Keratinocyte (primary cell): ENCODE measurements around the gene CDKAL1. TPM values are rescaled to one million over a fixed set of nuclear protein-coding genes. Genes with fewer than 3 reads are reported as not detected.

Experiments used
- DNase-seq: peaks from one replicate; pipeline ENCODE4 v3.0.0-alpha.2; 2011; ENCODE audit warnings: low read depth, missing footprints, low spot score
- FAIRE-seq: peaks from 2 replicates; lab custom pipeline; 2011; peaks lifted over from hg19 to GRCh38; lab: Jason Lieb, UNC
- H2AFZ ChIP-seq: 2 replicates; pipeline ENCODE4 v1.6.0; 2012; ENCODE audit warnings: low read length, control low read depth, inconsistent platforms; ENCODE audit not compliant: control insufficient read depth
- H3K27ac ChIP-seq: 2 replicates; pipeline ENCODE4 v1.5.1; 2011; ENCODE audit warnings: low read length; ENCODE audit not compliant: control insufficient read depth, insufficient read depth
- H3K27me3 ChIP-seq: 3 replicates; pipeline ENCODE4 v1.6.0; 2011; ENCODE audit warnings: low read length; ENCODE audit not compliant: control insufficient read depth, insufficient read depth; ENCODE audit errors: extremely low read depth
- H3K36me3 ChIP-seq, 2 experiments: 2 replicates in 1 of 2; 3 replicates in 1 of 2; pipeline ENCODE4 v1.5.1; 2011; ENCODE audit warnings: low read length in 2 of 2, mild to moderate bottlenecking in 1 of 2; ENCODE audit not compliant: control insufficient read depth in 2 of 2, insufficient read depth in 2 of 2; ENCODE audit errors: extremely low read depth in 1 of 2
- H3K4me1 ChIP-seq: 3 replicates; pipeline ENCODE4 v1.5.1; 2011; ENCODE audit warnings: low read length; ENCODE audit not compliant: control insufficient read depth, insufficient read depth; ENCODE audit errors: extremely low read depth
- H3K4me2 ChIP-seq: 3 replicates; pipeline ENCODE4 v1.6.0; 2011; ENCODE audit warnings: low read depth, low read length; ENCODE audit not compliant: control insufficient read depth, insufficient read depth; ENCODE audit errors: extremely low read depth
- H3K4me3 ChIP-seq, 3 experiments: fragments of 200-600 bp in 1 of 3; sonication (generic) in 1 of 3; 2 replicates in 2 of 3; 3 replicates in 1 of 3; pipeline ENCODE4 v1.5.1; 2011 to 2016; ENCODE audit warnings: low read length in 3 of 3, mild to moderate bottlenecking in 3 of 3, control low read depth in 2 of 3, inconsistent platforms in 1 of 3, low read depth in 1 of 3, mixed read lengths in 1 of 3, mixed run types in 1 of 3, moderate library complexity in 1 of 3; ENCODE audit not compliant: control insufficient read depth in 2 of 3, insufficient read depth in 2 of 3; ENCODE audit errors: extremely low read depth in 1 of 3
- H3K79me2 ChIP-seq: 2 replicates; pipeline ENCODE4 v1.6.0; 2012; ENCODE audit warnings: low read length; ENCODE audit not compliant: control insufficient read depth, insufficient read depth
- H3K9ac ChIP-seq: 3 replicates; pipeline ENCODE4 v1.6.0; 2011; ENCODE audit warnings: low read length; ENCODE audit not compliant: control insufficient read depth, insufficient read depth; ENCODE audit errors: extremely low read depth
- H3K9me1 ChIP-seq: 3 replicates; pipeline ENCODE4 v1.6.0; 2011; ENCODE audit warnings: low read length; ENCODE audit not compliant: control insufficient read depth, insufficient read depth; ENCODE audit errors: extremely low read depth
- H3K9me3 ChIP-seq: 2 replicates; pipeline ENCODE4 v1.5.1; 2012; ENCODE audit warnings: low read depth, low read length; ENCODE audit not compliant: control insufficient read depth
- H4K20me1 ChIP-seq: 3 replicates; pipeline ENCODE4 v1.6.0; 2011; ENCODE audit warnings: low read length; ENCODE audit not compliant: control insufficient read depth, insufficient read depth; ENCODE audit errors: extremely low read depth
- CTCF ChIP-seq, 3 experiments: IDR thresholded peaks in 1 of 3; conservative IDR thresholded peaks in 1 of 3; optimal IDR thresholded peaks in 1 of 3; 2 replicates in 2 of 3; 3 replicates in 1 of 3; pipeline versions ENCODE3 to v1.5.1; 2011; ENCODE audit warnings: low read length in 3 of 3, mild to moderate bottlenecking in 3 of 3, moderate library complexity in 2 of 3, control low read depth in 1 of 3, inconsistent platforms in 1 of 3; ENCODE audit not compliant: insufficient read depth in 2 of 3; ENCODE audit errors: extremely low read depth in 1 of 3
- EZH2 ChIP-seq: IDR thresholded peaks from one replicate; pipeline ENCODE4 v1.6.1; 2012; ENCODE audit warnings: inconsistent platforms, mild to moderate bottlenecking, low read length, moderate library complexity
- dilution Hi-C: fragments of 300-500 bp; cut with MboI; formaldehyde crosslinking; loops from one replicate; pipeline ENCODE4 v1.7.0; 2020; ENCODE audit warnings: low sequenced_read_pairs; ENCODE audit not compliant: extremely low pct_ligation_motif_present
- polyA plus RNA-seq, 5 experiments: library from polyadenylated mRNA; depleted of rRNA in 3 of 5; stranded (reverse) in 3 of 5; stranded (forward) in 1 of 5; unstranded in 1 of 5; fragments of >200 nt; gene quantifications; 1 replicate in 1 of 5; 2 replicates in 3 of 5; 3 replicates in 1 of 5; pipeline versions ENCODE4 v1.2.1 to v1.2.3, GENCODE V29; 2011 to 2012; ENCODE audit warnings: missing spikeins in 2 of 5, low read depth in 1 of 5, low replicate concordance in 1 of 5

Gene CDKAL1
- polyA plus RNA-seq, 1 donor (not counting 4 experiments of a cell fraction or from before 2014, with no cell fraction given): 5.6 TPM

- Histone ChIP-seq H3K4me1 (no peaks in the 10 kb centered on the region), H3K9me3 (no peaks in the 10 kb centered on the region), H3K4me3 (no peak overlapping the region), H2AFZ (no peak overlapping the region), H3K27ac (no peak overlapping the region), H4K20me1 (no peaks in the 10 kb centered on the region), H3K9ac (no peak overlapping the region), H3K4me2 (no peak overlapping the region), H3K27me3 (no peaks in the 10 kb centered on the region), H3K9me1 (no peaks in the 10 kb centered on the region), H3K79me2 (no peaks in the 10 kb centered on the region), H3K36me3 (no peaks in the 10 kb centered on the region)
- FAIRE-seq: no peak
- TF ChIP-seq CTCF (optimal IDR thresholded peaks at IDR 0.05 in 1 of 3, IDR thresholded peaks at IDR 0.05 in 1 of 3, conservative IDR thresholded peaks at IDR 0.05 in 1 of 3; ENCODE audit: extremely low read depth in 1 of 3, insufficient read depth in 2 of 3, low read length in 3 of 3) (no peak), EZH2 (no peak)
- no peak for DNase-seq
- dilution Hi-C loops: no loop called here
Observed at GRCh38 chr6:20991910-20992309, 457.7 kb downstream of the CDKAL1 start.

- H3K36me3 ChIP-seq: no peaks in the 10 kb centered on the region
- no peak for DNase-seq
- H3K4me3 ChIP-seq: no peak overlapping the region
- no peak for FAIRE-seq
- no peaks in the 10 kb centered on the region for H3K9me1 ChIP-seq
- no peaks in the 10 kb centered on the region for H3K79me2 ChIP-seq
- H3K27ac ChIP-seq: no peak overlapping the region
- H2AFZ ChIP-seq: no peak overlapping the region
- H3K4me2 ChIP-seq: no peak overlapping the region
- H4K20me1 ChIP-seq: no peaks in the 10 kb centered on the region
- dilution Hi-C loops: no loop called here
- TF ChIP-seq EZH2 (no peak), CTCF (optimal IDR thresholded peaks at IDR 0.05 in 1 of 3, IDR thresholded peaks at IDR 0.05 in 1 of 3, conservative IDR thresholded peaks at IDR 0.05 in 1 of 3; ENCODE audit: extremely low read depth in 1 of 3, insufficient read depth in 2 of 3, low read length in 3 of 3) (no peak)
- no peak overlapping the region for H3K9ac ChIP-seq
- no peaks in the 10 kb centered on the region for H3K4me1 ChIP-seq
- no peaks in the 10 kb centered on the region for H3K27me3 ChIP-seq
- no peaks in the 10 kb centered on the region for H3K9me3 ChIP-seq
Observed at GRCh38 chr6:20996099-20996498, 461.8 kb downstream of the CDKAL1 start.
